Ovary (tissue), 9 donors: ENCODE results near the gene GIMAP5. TPM values are rescaled to one million over a fixed set of nuclear protein-coding genes. Genes with fewer than 3 reads are reported as not detected.

ENCODE experiments used
- DNase-seq, 5 donors: peaks; one replicate each; pipeline ENCODE4 v3.0.0-alpha.2; 2019 to 2020
- H3K27ac ChIP-seq, 2 donors: fragments of 200-600 bp; one replicate each; pipeline versions ENCODE4 v1.5.1 to v1.8.0; 2019 to 2022
- H3K27me3 ChIP-seq: fragments of 200-600 bp; one replicate; pipeline ENCODE4 v1.8.0; 2022
- H3K36me3 ChIP-seq: fragments of 200-600 bp; sonication (generic); one replicate; pipeline ENCODE4 v1.5.1; 2019
- H3K4me1 ChIP-seq: one replicate; pipeline ENCODE4 v1.8.1; 2013; ENCODE audit warnings: mild to moderate bottlenecking, moderate library complexity; ENCODE audit not compliant: insufficient read depth
- H3K4me3 ChIP-seq: fragments of 200-600 bp; sonication (generic); one replicate; pipeline ENCODE4 v1.5.1; 2017
- H3K9me3 ChIP-seq, 2 donors: fragments of 200-600 bp in 1 of 2; sonication (generic) in 1 of 2; one replicate each; pipeline versions ENCODE4 v1.5.1 to v1.8.1; 2013 to 2019; ENCODE audit warnings: mild to moderate bottlenecking in 1 of 2, moderate library complexity in 1 of 2
- EP300 ChIP-seq: sonication (generic); formaldehyde crosslinking; IDR thresholded peaks from one replicate; pipeline ENCODE4 v1.6.1; 2017; ENCODE audit warnings: antibody characterized with exemption
- POLR2A ChIP-seq: fragments of 450-650 bp; IDR thresholded peaks from one replicate; pipeline ENCODE4 v1.6.1; 2017; ENCODE audit warnings: antibody characterized with exemption, mild to moderate bottlenecking, moderate library complexity
- WGBS, 3 donors: extraction: QIAGEN DNeasy Blood & Tissue Kit in 1 of 3; methylation state at CpG; one replicate each; pipeline versions ENCODE4 v1.1.5 to v1.1.7; 2013 to 2017; 5-methylcytosine and 5-hydroxymethylcytosine counted together
- intact Hi-C, 4 donors: fragments of 100-400 bp; cut with DNase I; formaldehyde crosslinking; loops; one replicate each; pipeline versions ENCODE4 v1.11.0 to v1.15.1; 2022 to 2023
- polyA plus RNA-seq, 2 donors: library from polyadenylated mRNA; stranded (reverse); fragments of 200-250 nt in 1 of 2; fragments of 350-450 nt in 1 of 2; fragmentation: Illumina TruSeq in 1 of 2; extraction: RNeasy Lipid Tissue Mini Kit (QIAGEN cat#74804) in 1 of 2; gene quantifications; one replicate each; pipeline ENCODE4 v1.2.3, GENCODE V29; 2013 to 2014
- total RNA-seq, 7 donors: library from RNA; depleted of rRNA in 2 of 7; stranded (reverse); fragments of >200 nt in 2 of 7; fragmentation: NEBNext Ultra II Directional in 3 of 7; extraction: Animal tissue kit (Norgen Biotek cat#: 25700) in 3 of 7; gene quantifications; one replicate each; pipeline versions ENCODE4 v1.1.0 to v1.2.4, GENCODE V29; 2016 to 2023
- TF ChIP-seq, protein P1 (sequence below), 3 donors: fragments of 450-650 bp in 2 of 3; fragments of 200-600 bp in 1 of 3; IDR thresholded peaks; one replicate each; pipeline versions ENCODE4 v1.5.1 to v1.8.0; 2016 to 2022; ENCODE audit warnings: antibody characterized with exemption in 3 of 3, mild to moderate bottlenecking in 1 of 3
- donor health status: DM: no; HTN: no; CAD: no; lungs with moderate emphysema.
- donor health status: DM: no; HTN: no; CAD: no.
- donor health status: Bipolar disorder and iron deficiency.
- donor health status: DM: yes; HTN: yes; CAD: no.
- donor health status: DM: no; HTN: no; CAD: no.
- donor health status: DM: yes; HTN: yes; CAD: no.

Gene GIMAP5
- total and polyA plus RNA-seq, 9 donors, result 1.7 to 39.7 (median 6.6) TPM

DNA sequence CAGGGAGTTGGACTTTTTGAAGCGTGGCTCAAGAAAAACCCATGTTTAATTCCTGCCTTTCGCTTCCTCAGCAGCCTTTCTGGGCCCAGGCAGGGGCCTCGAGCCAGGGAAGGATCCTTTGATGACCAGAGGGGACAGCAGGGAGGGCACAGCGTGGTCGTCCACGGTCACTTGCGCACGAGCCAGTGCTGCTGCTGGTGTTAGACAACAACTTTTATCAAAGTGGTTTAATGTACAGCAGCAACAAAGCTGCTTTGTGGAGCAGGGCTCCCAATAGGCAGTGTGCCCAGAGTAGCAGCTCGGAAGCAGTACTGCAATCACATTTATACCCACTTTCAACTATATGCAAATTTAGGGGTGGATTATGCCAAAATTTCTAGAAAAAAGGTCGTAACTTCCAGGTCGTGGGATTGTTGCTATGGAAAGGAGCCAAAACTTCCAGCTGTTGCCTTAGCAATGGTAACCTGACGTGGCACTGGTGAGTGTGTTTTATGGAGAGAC is 14.7 kb upstream of the GIMAP5 start:
- intact Hi-C loops, result no loop called here
- Histone ChIP-seq H3K27ac (no peak overlapping the region), H3K36me3 (no peaks in the 10 kb centered on the region), H3K4me1 (no peaks in the 10 kb centered on the region), H3K27me3 (no peaks in the 10 kb centered on the region), H3K9me3 (no peaks in the 10 kb centered on the region), H3K4me3 (no peak overlapping the region)
- TF ChIP-seq, protein P1, sequence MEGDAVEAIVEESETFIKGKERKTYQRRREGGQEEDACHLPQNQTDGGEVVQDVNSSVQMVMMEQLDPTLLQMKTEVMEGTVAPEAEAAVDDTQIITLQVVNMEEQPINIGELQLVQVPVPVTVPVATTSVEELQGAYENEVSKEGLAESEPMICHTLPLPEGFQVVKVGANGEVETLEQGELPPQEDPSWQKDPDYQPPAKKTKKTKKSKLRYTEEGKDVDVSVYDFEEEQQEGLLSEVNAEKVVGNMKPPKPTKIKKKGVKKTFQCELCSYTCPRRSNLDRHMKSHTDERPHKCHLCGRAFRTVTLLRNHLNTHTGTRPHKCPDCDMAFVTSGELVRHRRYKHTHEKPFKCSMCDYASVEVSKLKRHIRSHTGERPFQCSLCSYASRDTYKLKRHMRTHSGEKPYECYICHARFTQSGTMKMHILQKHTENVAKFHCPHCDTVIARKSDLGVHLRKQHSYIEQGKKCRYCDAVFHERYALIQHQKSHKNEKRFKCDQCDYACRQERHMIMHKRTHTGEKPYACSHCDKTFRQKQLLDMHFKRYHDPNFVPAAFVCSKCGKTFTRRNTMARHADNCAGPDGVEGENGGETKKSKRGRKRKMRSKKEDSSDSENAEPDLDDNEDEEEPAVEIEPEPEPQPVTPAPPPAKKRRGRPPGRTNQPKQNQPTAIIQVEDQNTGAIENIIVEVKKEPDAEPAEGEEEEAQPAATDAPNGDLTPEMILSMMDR (IDR thresholded peaks at IDR 0.05), result no peak
- no peak for TF ChIP-seq EP300
- no peak for TF ChIP-seq POLR2A
- DNase-seq, result no peak
- WGBS, 3 donors, result 27 to 49% (median 28%) methylated on average over 12 of the region's 12 CpGs

DNA sequence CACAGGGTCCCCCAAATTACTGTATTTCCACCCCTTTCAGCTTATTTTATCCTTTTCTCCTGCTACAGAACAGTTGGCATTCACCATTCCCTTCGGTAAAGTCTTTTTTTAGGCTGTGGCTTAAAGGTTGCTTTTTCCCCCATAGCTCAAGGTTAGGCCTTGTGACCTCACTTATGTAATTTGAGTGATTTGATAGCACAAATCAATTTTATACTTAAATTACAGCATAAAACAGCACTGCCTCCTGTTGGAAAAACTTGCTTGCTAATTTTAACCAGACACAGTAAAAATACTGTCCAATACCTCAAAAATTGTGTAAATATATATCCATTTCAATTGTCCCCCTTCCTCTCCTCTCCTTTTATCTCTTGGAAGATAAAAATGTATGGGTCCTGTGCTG is 13.8 kb upstream of the GIMAP5 start:
- no peak for DNase-seq
- no peaks in the 10 kb centered on the region for H3K36me3 ChIP-seq
- intact Hi-C loops, result no loop called here
- no peak overlapping the region for H3K27ac ChIP-seq
- H3K27me3 ChIP-seq, result no peaks in the 10 kb centered on the region
- TF ChIP-seq POLR2A (no peak), EP300 (no peak)
- TF ChIP-seq, protein P1 (IDR thresholded peaks at IDR 0.05), result no peak
- H3K4me3 ChIP-seq, result no peak overlapping the region
- no peaks in the 10 kb centered on the region for H3K9me3 ChIP-seq
- 76 to 84% (median 81%) methylated on average over 1 of the region's 1 CpG for WGBS, 3 donors
- no peaks in the 10 kb centered on the region for H3K4me1 ChIP-seq

DNA sequence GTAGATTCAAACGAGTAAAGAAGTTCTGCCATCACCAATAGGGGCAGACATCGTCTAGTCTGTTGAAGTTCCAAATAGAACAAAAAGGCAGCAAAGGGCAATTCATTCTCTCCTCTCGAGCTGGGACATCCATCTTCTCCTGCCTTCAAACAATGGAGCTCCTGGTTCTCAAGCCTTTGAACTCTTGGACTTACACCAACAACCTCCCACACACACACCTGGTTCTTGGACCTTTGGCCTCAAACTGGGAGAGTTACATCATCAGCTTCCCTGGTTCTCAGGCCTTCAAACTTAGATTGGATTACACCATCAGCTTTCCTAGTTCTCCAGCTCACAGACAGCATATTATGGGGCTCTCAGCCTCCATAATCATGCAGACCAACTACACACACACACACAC is 9.8 kb upstream of the GIMAP5 start:
- no peaks in the 10 kb centered on the region for H3K9me3 ChIP-seq
- TF ChIP-seq POLR2A (no peak), EP300 (no peak)
- TF ChIP-seq, protein P1 (IDR thresholded peaks at IDR 0.05), result no peak
- H3K4me3 ChIP-seq, result no peak overlapping the region
- H3K36me3 ChIP-seq, result no peaks in the 10 kb centered on the region
- no peaks in the 10 kb centered on the region for H3K27me3 ChIP-seq
- H3K4me1 ChIP-seq, result no peaks in the 10 kb centered on the region
- no peak overlapping the region for H3K27ac ChIP-seq
- 54 to 63% (median 59%) methylated on average over 3 of the region's 3 CpGs for WGBS, 3 donors
- intact Hi-C loops, result no loop called here
- DNase-seq, result no peak

DNA sequence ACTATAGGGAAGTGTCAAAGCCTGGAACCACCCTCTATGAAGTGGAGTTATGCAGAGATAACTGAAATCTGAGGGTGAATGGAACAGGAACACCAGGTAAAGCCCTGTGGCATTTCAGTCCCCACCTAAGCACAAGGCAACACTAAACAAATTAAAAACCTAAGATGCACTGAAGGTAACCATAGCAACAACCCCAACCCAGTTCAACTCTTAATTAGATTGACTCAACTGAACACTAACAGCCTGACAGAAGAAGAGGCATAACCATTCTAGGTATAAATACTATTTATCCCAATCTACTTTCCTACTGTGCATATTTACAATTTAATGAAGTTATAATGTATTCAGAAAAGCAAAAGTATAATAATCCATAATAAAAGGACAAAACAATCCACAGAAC is 9.2 kb upstream of the GIMAP5 start:
- TF ChIP-seq, protein P1 (IDR thresholded peaks at IDR 0.05), result no peak
- no peak for TF ChIP-seq POLR2A
- intact Hi-C loops, result no loop called here

DNA sequence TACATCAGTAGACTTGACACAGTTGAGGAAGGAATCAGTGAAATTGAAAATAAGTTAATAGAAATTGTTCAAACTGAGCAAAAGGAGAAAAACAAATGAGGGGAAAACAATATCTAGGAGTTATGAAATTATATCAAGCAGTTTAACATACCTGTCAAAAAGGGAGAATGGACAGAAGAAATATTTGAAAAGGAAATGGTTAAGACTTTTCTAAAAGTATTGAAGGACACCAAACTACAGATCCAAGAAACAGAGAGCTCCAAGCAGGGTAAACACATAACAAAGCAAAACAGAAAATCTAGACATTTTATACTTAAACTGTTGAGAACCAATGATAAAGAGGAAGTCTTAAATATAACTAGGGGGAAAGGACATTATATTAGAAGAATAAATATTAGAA is 8.6 kb upstream of the GIMAP5 start:
- H3K27me3 ChIP-seq, result no peaks in the 10 kb centered on the region
- H3K27ac ChIP-seq, result no peak overlapping the region
- no peak overlapping the region for H3K4me3 ChIP-seq
- TF ChIP-seq EP300, result no peak
- TF ChIP-seq POLR2A, result no peak
- TF ChIP-seq, protein P1 (IDR thresholded peaks at IDR 0.05), result no peak
- intact Hi-C loops, result no loop called here
- H3K9me3 ChIP-seq, result no peaks in the 10 kb centered on the region
- no peaks in the 10 kb centered on the region for H3K4me1 ChIP-seq
- no peak for DNase-seq
- no peaks in the 10 kb centered on the region for H3K36me3 ChIP-seq

More for the DNA sequence above, 9.2 kb upstream of the GIMAP5 start:
- H3K4me1 ChIP-seq, result no peaks in the 10 kb centered on the region
- H3K4me3 ChIP-seq, result no peak overlapping the region
- H3K36me3 ChIP-seq, result no peaks in the 10 kb centered on the region
- no peaks in the 10 kb centered on the region for H3K9me3 ChIP-seq
- no peak overlapping the region for H3K27ac ChIP-seq
- DNase-seq, result no peak
- no peaks in the 10 kb centered on the region for H3K27me3 ChIP-seq
